HG02938 (cell line): Measurements from ENCODE around the gene KIR3DL3.
"Not testable (repeated sequence)": the region's sequence is repeated elsewhere in the genome, so short reads cannot be mapped to it uniquely, and the experiment has no call there.

Experiments
- ATAC-seq: cut with Tn5 transposase; IDR thresholded peaks from one replicate; pipeline ENCODE4 v1.9.1; 2021; ENCODE audit warnings: mild to moderate bottlenecking, moderate library complexity; ENCODE audit not compliant: unreplicated experiment

Gene KIR3DL3

DNA sequence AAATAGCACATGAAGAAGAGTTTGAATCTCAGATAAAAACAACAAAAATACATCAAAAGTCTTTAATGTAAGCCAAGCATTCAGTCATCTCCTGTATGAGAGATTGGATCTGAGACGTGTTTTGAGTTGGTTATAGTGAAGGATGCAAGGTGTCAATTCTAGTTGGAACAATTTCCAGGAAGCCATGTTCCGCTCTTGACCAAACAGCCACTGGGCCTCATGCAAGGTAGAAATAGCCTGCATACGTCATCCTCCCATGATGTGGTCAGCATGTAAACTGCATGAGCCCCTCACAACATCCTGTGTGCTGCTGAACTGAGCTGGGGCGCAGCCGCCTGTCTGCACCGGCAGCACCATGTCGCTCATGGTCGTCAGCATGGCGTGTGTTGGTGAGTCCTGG lies at the start of gene KIR3DL3:
TSS of gene KIR3DL3 (plus strand) at position 301 of the 400 bp plus-strand sequence. CDS start at position 356, 55 bp downstream.
- ATAC-seq: no peak

DNA sequence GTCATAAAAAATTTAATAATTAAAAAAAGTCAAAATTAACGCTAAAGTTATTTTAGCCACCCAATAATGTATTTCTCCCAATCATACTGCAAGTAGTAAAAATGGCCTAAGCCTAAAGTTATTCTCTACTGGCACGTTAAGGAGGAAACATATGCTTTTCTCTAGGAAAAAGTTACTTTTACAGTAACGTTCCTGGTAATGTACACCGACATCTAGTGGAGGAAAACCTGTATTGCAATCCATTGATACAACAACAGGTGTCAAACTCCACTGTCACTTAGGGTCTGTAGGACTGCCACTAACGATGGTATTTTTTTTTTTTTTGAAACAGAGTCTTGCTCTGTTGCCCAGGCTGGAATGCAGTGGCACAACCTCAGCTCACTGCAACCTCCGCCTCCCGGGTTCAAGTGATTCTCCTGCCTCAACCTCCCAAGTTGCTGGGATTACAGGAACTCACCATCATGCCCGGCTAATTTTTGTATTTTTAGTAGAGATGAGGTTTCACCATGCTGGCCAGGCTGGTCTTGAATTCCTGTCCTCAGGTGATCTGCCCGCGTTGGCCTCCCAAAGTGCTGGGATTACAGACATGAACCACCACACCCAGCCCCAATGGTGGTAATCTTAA lies 47.9 kb upstream of the KIR3DL3 start:
- not testable (repeated sequence) for ATAC-seq

DNA sequence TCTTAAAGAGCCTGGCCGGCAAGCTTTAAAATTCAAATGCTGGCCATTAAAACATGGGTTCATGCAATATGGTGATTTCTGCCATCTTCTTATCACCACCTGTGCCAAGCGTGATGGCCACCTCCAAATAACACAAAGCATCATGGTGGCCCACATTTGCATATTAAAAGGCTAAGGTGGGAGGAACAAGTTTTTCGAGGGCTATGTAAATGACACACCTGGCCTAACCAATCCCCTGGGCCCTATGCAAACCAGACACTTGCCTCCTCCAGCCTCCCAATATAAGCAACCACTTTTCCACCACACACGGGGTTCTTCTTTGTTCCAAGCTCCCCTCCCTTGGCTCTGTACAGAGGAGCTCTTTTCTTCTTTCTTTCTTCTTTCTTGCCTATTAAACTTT lies 47.0 kb upstream of the KIR3DL3 start:
- no peak for ATAC-seq

DNA sequence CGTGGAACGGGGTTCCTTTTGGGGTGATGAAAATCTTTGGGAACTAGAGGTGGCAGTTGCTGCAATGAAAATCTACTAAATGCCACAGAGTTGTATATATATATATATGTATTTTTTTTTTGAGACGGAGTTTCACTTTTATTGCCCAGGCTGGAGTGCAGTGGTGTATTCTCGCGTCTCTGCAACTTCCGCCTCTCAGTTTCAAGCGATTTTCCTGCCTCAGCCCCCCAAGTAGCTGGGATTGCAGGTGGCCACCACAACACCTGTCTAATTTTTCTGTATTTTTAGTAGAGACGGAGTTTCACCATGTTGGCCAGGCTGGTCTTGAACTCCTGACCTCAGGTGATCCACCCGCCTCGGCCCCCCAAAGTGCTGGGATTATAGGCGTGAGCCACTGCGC lies 42.6 kb upstream of the KIR3DL3 start:
- ATAC-seq: not testable (repeated sequence)

DNA sequence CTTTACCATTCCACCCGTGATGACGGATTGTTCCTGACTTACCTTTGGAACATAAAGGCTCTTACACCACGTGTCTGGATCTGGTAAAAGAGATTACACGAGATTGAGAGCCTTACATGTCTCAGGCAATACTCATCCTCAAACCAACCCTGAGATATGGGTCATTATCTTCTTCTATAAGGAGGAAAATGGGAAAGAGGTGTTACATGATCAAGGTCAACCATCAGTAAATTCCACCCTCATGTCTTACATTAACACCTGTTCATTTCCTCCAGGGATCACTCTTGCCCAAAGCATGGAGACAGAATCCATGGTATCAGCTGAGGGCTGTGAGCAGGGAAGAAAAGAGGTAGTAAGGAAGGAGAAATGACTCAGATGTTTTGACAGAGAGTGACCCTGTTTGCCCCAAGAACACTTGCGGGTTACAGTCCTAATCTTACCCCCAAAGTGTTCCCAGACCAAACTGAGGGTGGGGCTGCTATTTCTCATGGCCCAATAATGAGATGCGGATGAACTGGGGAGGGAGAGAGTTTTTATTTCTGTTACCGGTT lies 41.9 kb upstream of the KIR3DL3 start:
- ATAC-seq: no peak

DNA sequence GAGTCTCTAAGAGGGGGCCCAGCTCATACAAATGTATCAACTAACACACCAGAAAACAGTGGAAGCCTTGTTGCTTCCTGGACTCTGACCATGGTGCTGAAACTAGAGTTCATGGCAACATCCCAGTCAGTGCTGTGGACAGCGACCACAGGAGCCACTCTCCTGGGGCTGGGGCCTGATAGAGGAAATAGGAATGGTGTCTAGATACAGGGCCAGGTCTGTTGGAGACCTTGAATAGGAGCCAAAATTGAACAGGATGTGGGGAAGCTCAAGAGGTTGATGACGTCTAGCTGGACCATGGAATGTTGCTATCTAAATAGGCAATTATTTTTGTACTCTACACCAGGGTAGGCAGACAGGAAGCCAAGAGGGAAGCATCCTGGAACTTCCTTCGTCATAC lies 39.7 kb upstream of the KIR3DL3 start:
- no peak for ATAC-seq

DNA sequence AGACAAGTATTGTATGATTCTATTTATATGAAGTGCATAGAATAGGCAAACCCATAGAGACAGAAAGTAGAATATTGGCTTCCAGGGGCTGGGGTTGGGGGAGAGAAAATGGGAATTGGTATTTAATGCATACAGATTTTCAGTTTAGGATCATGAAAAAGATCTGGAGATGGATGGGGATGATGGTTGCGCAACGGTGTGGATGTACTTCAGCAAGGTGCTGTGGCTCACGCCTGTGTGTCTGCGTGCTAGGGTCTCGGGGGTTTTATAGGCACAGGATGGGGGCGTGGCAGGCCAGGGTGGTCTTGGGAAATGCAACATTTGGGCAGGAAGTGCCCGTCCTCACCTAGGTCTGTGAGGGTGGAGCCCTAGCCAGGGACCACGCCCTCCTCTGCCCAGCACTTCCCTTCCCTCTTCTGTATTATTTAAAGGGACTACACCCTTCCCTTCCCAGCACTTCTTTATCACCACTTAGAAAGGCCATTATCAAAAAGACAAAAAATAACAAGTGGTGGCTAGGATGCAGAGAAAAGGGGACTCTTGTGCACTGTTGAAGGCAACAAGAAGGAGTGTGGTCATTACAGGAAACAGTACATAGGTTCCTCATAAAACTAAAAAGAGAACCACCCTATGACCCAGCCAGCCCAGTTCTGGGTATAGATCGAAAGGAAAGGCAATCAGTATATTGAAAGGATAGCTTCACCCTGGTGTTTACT lies 32.5 kb upstream of the KIR3DL3 start:
- no peak for ATAC-seq

DNA sequence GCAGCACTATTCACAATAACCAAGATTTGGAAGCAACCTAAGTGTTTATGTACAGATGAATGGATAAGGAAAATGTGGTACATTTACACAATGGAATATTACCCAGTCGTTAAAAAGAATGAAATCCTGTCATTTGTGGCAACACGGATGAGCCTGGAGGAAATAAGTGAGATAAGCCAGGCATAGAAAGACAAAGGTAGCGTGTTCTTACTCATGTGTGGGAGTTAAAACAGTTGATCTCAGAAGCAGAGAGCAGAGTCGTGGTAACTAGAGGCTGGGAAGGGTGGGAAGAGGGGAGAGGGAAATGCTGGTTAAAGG lies 32.0 kb upstream of the KIR3DL3 start:
- ATAC-seq: no peak

DNA sequence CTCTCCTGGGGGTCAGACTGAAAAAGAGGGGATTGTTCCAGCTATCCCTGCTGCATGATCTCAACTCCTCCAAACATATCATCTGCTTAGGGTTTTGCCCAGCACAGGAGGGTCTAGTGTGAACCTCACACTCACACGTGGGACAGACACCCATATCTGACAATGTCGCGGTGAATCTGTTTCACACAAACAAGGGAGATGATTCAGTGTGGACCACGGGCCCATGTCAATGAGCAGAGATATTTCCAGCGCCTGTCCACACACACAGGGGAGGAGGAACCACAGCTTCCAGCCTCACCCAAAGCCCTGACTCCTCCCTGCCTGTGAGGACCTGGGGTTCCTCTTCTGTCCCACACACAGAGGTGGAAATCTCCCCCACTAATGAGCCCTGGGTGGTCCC lies 29.6 kb upstream of the KIR3DL3 start:
- no peak for ATAC-seq

DNA sequence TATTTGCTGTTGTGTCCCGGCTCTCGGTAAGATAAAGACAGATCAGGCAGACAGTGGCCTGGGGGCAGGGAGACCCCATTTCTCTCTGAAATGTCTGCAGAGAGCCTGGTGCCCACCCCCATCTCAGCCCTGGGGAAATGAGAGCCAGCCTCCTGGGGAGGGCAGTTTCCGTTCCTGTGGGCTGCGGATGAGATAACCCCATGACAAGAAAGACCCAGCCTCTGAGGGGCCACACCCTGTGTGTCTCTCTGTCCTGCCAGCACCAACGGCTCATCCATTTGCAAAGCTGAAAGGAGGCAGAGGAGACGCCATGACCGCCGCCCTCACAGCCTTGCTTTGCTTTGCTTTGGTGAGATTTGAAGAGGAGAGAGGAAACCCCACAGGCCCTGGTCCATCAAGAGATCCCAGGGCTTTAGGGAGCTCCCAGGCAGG lies 28.1 kb upstream of the KIR3DL3 start:
- no peak for ATAC-seq

DNA sequence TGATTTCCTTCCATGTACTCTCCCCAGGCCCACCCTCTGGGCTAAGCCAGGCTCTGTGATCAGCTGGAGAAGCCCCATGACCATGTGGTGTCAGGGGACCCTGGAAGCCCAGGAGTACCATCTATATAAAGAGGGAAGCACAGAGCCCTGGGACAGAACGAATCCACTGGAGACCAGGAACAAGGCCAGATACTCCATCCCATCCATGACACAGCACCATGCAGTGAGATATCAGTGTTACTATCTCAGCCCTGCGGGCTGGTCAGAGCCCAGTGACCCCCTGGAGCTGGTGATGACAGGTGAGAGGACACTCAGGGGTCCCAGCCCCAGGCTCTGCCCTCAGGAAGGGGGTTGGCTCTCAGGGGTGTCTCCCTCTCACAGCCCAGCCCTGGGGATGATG lies 27.5 kb upstream of the KIR3DL3 start:
- ATAC-seq: no peak

DNA sequence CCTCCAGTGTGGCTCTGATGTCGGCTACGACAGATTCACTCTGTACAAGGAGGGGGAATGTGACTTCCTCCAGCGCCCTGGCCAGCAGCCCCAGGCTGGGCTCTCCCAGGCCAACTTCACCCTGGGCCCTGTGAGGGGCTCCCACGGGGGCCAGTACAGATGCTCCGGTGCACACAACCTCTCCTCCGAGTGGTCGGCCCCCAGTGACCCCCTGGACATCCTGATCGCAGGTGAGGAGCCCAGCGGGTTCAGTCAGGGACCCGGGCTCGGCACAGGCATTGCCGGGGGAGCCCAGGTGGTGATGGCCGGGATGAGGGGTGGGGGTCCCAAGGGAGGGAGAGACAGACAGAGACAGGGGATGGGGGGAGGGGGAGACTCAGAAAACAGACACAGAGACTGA lies 26.5 kb upstream of the KIR3DL3 start:
- ATAC-seq: not testable (repeated sequence)

DNA sequence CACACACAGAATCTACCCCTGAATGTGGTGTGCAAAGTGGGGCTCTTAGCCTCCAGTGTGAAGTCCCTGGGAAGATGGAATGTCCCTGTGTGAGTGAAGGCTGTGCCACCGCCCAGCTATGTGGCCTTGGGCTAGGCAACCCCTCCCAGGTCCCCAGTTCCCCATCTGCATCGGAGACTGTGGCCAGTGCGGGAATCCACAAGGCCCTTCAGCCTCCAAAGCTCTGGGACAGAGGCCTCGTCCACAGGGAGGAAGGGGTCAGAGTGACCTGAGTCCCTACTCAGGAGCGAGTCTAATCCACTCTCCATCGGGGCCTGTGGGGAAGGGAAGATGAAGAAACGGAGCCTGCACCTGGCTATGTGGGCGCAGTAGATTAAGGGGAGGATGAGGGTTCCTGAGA lies 19.3 kb upstream of the KIR3DL3 start:
- ATAC-seq: no peak

DNA sequence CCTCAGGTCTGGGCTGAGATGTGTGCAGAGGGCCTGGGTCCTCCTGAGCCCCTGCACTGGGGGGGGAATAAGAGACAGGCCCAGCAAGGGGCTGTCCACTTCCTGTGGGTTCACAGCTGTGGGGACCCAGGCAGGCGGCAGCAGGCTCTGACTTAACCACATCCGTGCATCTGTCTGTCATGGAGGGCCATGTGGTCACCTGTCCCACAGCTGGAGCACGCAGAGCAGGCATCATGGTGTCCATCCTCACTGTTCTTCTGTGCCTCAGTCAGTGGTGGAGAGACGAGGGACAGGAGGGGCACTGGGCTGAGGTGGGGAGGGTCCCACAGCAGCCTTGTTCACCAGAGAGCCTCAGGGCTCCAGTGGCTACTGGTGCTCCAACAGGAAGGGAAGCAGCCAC lies 16.3 kb upstream of the KIR3DL3 start:
- ATAC-seq: no peak

DNA sequence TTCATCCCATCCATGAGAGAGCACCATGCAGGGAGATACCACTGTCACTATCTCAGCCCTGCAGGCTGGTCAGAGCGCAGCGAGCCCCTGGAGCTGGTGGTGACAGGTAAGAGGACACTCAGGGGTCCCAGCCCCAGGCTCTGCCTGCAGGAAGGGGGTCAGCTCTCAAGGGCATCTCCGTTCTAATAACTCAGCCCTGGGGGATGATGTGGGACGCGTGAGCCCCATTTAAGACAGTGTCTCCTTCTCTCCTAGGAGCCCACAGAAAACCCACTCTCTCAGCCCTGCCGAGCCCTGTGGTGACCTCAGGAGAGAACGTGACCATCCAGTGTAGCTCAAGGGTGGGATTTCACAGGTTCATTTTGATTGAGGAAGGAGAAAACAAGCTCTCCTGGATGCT lies 15.5 kb upstream of the KIR3DL3 start:
- ATAC-seq: no peak

DNA sequence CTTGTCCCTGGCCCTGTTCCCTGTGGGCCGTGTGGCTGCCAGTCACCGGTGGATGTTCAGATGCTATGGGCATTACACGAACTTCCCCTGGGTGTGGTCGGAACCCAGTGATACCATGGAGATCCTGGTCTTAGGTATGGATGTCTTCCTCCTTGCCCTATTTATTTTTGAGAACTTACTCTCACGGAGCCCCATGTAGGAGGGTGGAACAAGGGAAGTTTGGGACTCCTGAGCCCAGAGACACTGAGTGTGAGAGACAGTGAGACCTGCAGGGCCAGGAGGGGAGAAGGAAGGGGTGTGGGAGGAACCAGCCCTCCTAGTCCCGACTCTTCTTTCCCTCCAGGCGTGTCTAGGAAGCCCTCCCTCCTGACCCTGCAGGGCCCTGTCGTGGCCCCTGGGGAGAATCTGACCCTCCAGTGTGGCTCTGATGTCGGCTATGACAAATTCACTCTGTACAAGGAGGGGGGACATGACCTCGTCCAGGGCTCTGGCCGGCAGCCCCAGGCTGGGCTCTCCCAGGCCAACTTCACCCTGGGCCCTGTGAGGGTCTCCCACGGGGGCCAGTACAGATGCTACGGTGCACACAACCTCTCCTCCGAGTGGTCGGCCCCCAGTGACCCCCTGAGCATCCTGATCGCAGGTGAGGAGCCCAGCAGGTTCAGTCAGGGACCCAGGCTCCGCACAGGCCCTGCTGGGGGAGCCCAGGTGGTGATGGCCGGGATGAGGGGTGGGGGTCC lies 14.9 kb upstream of the KIR3DL3 start:
- no peak for ATAC-seq

DNA sequence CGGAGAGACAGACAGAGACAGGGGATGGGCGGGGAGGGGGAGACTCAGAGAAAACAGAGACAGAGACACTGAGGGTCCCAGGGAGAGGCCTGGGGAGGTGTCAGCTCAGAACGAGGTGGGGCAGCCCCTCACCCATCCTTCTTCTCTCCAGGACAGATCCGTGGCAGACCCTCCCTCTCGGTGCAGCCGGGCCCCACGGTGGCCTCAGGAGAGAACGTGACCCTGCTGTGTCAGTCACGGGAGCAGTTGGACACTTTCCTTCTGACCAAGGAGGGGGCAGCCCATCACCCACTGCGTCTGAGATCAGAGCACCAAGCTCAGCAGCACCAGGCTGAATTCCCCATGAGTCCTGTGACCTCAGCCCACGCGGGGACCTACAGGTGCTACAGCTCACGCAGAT lies 14.3 kb upstream of the KIR3DL3 start:
- ATAC-seq: not testable (repeated sequence)

DNA sequence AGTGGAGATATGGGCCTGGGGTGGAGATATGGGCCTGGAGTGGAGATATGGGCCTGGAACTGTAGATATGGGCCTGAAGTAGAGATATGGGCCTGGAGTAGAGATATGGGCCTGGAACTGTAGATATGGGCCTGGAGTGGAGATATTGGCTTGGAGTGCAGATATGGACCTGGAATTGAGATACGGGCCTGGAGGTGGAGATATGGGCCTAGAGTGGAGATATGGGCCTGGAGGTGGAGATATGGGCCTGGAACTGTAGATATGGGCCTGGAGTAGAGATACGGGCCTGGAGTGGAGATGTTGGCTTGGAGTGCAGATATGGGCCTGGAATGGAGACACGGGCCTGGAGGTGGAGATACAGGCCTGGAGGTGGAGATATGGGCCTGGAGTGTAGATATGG lies 402 bp downstream of the KIR3DL3 start:
- ATAC-seq: no peak

DNA sequence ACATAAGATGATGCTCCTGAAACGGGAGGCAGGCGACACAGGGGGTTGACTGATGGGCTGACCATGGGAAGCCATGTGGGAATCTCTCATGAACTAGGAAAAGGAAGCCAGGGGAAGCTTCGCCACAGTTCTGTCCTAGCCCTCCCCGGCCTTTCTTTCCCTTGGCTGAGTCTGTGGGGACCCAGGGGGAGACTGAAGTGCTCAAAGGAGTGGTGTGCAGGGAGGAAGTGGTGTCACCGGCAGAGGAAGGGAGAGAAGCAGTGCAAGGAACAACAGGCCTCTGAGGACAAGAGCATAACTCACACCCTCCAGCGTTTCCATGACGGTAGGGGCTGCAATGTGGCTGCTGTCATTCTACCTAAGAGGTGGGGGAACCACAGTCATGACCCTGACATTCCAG lies 1.1 kb downstream of the KIR3DL3 start:
- ATAC-seq: no peak

DNA sequence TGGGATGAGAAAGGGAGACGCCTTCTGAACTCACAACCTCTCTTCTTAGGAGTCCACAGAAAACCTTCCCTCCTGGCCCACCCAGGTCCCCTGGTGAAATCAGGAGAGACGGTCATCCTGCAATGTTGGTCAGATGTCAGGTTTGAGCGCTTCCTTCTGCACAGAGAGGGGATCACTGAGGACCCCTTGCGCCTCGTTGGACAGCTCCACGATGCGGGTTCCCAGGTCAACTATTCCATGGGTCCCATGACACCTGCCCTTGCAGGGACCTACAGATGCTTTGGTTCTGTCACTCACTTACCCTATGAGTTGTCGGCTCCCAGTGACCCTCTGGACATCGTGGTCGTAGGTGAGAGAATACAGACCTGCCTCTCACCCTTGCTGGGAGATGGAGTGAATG lies 3.3 kb downstream of the KIR3DL3 start:
- no peak for ATAC-seq

DNA sequence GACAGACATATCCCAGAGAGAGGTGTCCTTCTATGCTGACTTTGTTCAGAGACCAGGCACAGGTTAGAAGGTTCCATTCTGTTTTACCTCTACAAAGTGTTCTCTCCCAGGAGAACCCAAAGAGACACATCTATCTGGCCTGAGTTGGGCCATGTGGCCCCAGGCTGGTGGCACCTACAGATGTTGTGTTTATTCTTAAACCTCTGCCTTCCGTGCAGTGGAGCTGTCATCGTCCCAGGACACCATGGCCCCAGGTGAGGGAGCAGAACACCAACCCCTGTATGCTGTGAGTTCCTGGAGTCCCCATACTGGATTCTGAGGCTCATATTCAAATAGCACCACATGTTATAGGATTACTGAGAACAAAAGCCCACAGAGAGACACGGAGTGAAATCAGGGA lies 3.9 kb downstream of the KIR3DL3 start:
- no peak for ATAC-seq
